ENCODE measurements around the gene B9D1.

Gene B9D1

GRCh38 chr17:19376811-19377210 lies 14.3 kb upstream of the B9D1 start:
- no peak for DNase-seq (ENCODE audit: low read depth in 3 of 3)

GRCh38 chr17:19375732-19376131 lies 13.2 kb upstream of the B9D1 start:
- DNase-seq (ENCODE audit: low read depth in 3 of 3): no peak

GRCh38 chr17:19374136-19374535 lies 11.6 kb upstream of the B9D1 start:
- no peak for DNase-seq (ENCODE audit: low read depth in 3 of 3)

GRCh38 chr17:19372866-19373504 lies 10.5 kb upstream of the B9D1 start:
- no peak for DNase-seq (ENCODE audit: low read depth in 3 of 3)

GRCh38 chr17:19372439-19372838 lies 9.9 kb upstream of the B9D1 start:
- no peak for DNase-seq (ENCODE audit: low read depth in 3 of 3)

GRCh38 chr17:19372011-19372370 lies 9.5 kb upstream of the B9D1 start:
- no peak for DNase-seq (ENCODE audit: low read depth in 3 of 3)

- DNase-seq (ENCODE audit: low read depth in 3 of 3): no peak
Observed at GRCh38 chr17:19371259-19372010, 8.9 kb upstream of the B9D1 start.

GRCh38 chr17:19370493-19370960 lies 8.0 kb upstream of the B9D1 start:
- no peak for DNase-seq (ENCODE audit: low read depth in 3 of 3)

- no peak for DNase-seq (ENCODE audit: low read depth in 3 of 3)
Observed at GRCh38 chr17:19369846-19370492, 7.4 kb upstream of the B9D1 start.

- DNase-seq (ENCODE audit: low read depth in 3 of 3): no peak
Observed at GRCh38 chr17:19369107-19369778, 6.7 kb upstream of the B9D1 start.

GRCh38 chr17:19368229-19368628 lies 5.7 kb upstream of the B9D1 start:
- DNase-seq (ENCODE audit: low read depth in 3 of 3): no peak

- no peak for DNase-seq (ENCODE audit: low read depth in 3 of 3)
Observed at GRCh38 chr17:19366637-19366972, 4.1 kb upstream of the B9D1 start.

GRCh38 chr17:19365833-19366636 lies 3.5 kb upstream of the B9D1 start:
- DNase-seq (ENCODE audit: low read depth in 3 of 3): no peak

- DNase-seq (ENCODE audit: low read depth in 3 of 3): no peak
Observed at GRCh38 chr17:19365499-19365817, 2.9 kb upstream of the B9D1 start.

GRCh38 chr17:19364699-19365498 lies 2.4 kb upstream of the B9D1 start:
- no peak for DNase-seq (ENCODE audit: low read depth in 3 of 3)

- no peak for DNase-seq (ENCODE audit: low read depth in 3 of 3)
Observed at GRCh38 chr17:19363460-19364035, 1.0 kb upstream of the B9D1 start.

- no peak for DNase-seq (ENCODE audit: low read depth in 3 of 3)
Observed at GRCh38 chr17:19363114-19363438, 553 bp upstream of the B9D1 start.

GRCh38 chr17:19361944-19362276 lies 613 bp downstream of the B9D1 start:
- DNase-seq (ENCODE audit: low read depth in 3 of 3): no peak

GRCh38 chr17:19361326-19361725 lies 1.2 kb downstream of the B9D1 start:
- DNase-seq (ENCODE audit: low read depth in 3 of 3): no peak

GRCh38 chr17:19360772-19361171 lies 1.8 kb downstream of the B9D1 start:
- no peak for DNase-seq (ENCODE audit: low read depth in 3 of 3)

GRCh38 chr17:19359856-19360255 lies 2.7 kb downstream of the B9D1 start:
- DNase-seq (ENCODE audit: low read depth in 3 of 3): no peak
